Activated naive CD4-positive, alpha-beta T cell treated with anti-CD3 and anti-CD28 coated beads, Interleukin-2, amount 50 U/mL, for 72 hours (primary cell): ENCODE results near the gene GINM1. TPM values are rescaled to one million over a fixed set of nuclear protein-coding genes. Genes with fewer than 3 reads are reported as not detected.

Experiments used
- ATAC-seq, 2 donors: fragments of 150-1000 bp; cut with Tn5 transposase; 2 replicates each; pipeline ENCODE4 v1.10.0; 2021; ENCODE audit warnings: mild to moderate bottlenecking in 2 of 2, moderate library complexity in 2 of 2
- DNase-seq, 2 donors: peaks; one replicate each; pipeline ENCODE4 v3.0.0; 2021 to 2022; ENCODE audit warnings: low spot score in 2 of 2
- H3K27ac Mint-ChIP-seq, 2 donors: one replicate each; pipeline ENCODE4 v1.8.0; 2022; ENCODE audit warnings: mild to moderate bottlenecking in 2 of 2, mixed read lengths in 2 of 2
- H3K36me3 Mint-ChIP-seq, 2 donors: one replicate each; pipeline ENCODE4 v1.8.0; 2022; ENCODE audit warnings: mixed read lengths in 2 of 2
- H3K9me3 Mint-ChIP-seq, 2 donors: one replicate each; pipeline ENCODE4 v1.8.0; 2022; ENCODE audit warnings: mixed read lengths in 2 of 2
- total RNA-seq, 2 donors: library from RNA; stranded (reverse); gene quantifications; one replicate each; pipeline ENCODE4 v1.2.3, GENCODE V29; 2022

Gene GINM1
- total RNA-seq, 2 donors from 2014 or later, result 15.0 to 25.2 TPM

DNA sequence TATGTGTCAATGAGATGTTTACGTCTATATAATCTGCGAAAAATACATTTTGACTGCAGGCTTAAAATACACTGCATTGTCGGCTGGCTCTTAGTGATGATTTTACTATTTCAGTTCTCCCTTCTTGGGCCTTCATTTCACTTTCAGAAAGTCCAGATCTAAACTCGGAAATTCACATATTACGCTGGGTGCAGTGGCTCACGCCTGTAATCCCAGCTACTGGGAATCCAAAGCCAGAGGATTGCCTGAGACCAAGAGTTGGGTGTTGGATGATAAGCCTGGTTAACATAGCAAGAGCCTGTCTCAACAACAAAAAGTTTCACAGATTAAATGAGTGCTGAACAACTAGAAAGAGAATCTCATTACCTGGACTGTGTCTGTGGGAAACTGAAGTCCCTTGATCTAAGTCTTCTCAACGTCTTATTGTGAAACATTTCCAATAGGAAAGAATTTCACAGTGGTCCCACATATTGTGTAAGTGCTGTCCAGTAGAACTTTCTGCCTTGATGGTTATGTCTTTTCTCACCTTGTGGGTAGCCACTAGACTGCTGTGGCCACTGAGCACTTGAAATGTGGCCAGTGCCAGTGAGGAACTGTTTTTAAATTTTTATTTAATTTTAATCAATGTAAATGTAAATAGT is 1.9 kb downstream of the GINM1 start:
- ATAC-seq (no peak), DNase-seq (no peak)
- Mint-ChIP-seq H3K27ac (no peak overlapping the region), H3K9me3 (no peaks in the 10 kb centered on the region), H3K36me3 (peaks cover 0 to 7% of the 10 kb centered on the region in 2 donors)

DNA sequence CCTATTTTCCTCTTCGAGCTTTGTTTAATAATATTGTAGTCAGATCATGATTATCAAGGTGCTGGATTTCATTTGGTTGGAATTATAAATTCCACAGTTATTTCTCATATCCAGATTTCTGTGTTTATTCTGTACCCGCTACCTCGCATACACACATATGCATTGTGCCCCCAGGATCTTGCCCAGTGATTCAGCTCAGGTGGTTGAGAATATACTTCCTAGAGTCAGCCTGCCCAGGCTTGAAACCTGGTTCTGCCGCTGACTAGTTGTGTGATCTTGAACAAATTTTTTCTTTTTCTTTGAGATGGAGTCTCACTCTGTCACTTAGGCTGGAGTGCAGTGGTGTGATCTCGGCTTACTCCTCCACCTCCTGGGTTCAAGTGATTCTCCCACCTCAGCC is 14.7 kb downstream of the GINM1 start:
- Mint-ChIP-seq H3K27ac (no peak overlapping the region), H3K9me3 (no peaks in the 10 kb centered on the region), H3K36me3 (no peaks in the 10 kb centered on the region)
- DNase-seq, result no peak
- ATAC-seq, result no peak

DNA sequence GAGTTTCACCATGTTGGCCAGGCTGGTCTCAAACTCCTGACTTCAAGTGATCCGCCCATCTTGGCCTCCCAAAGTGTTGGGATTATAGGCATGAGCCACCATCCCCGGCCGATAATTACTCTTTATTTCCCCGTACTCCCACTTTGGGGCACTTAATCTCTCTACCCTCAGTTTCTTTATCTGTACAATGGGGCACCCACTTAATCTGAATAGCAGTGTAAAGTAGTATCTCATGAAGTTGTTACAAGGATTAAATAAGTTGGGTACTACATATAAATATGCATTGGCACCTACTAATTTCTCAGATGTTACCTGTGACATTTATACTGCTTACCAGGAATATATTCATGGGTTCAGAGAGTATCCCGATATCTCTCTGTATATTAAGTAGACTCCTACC is 15.2 kb downstream of the GINM1 start:
- no peaks in the 10 kb centered on the region for H3K36me3 Mint-ChIP-seq
- H3K27ac Mint-ChIP-seq, result peak overlapping the region in 1 of 2 donors; percentile 15
- DNase-seq, result no peak
- ATAC-seq, result no peak
- no peaks in the 10 kb centered on the region for H3K9me3 Mint-ChIP-seq

DNA sequence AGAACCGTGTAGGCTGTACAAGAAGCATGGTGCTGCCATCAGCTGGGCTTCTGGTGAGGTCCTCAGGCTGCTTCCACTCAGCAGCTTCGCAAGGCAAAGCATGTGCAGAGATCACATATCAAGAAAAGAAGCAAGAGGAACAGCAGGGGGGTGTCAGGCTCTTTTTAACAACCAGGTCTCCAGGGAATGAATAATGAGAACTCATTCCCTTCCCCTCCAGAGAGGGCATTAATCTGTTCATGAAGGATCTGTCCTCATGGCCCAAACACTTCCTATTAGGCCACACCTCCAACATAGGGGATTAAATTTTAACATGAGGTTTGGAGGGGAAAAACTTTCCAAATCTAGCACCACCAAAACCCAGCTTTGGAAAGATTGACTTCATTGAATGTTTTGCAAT is 20.0 kb downstream of the GINM1 start:
- ATAC-seq (no peak), DNase-seq (no peak)
- H3K9me3 Mint-ChIP-seq, result no peaks in the 10 kb centered on the region
- no peaks in the 10 kb centered on the region for H3K36me3 Mint-ChIP-seq
- H3K27ac Mint-ChIP-seq, result peak overlapping the region in 1 of 2 donors; percentile 23

DNA sequence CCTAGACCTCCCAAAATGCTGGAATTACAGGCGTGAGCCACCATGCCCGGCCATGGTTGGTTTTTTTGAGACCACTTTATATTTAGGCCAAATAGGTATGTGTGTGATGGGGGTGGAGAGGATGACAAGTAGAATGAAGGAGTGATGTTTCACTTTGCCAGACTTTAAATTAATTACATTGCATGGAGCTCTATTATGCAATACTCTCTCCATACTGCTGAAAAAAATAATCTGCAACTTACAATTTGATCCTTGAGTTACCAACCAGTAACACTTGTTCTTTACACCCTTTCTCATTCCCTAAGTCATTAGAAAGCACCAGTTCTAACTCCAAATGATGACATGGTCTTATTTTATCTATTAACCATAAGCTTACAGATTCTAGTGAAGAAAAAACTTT is 26.8 kb downstream of the GINM1 start:
- ATAC-seq (no peak), DNase-seq (no peak)
- Mint-ChIP-seq H3K36me3 (peaks cover 0 to 6% of the 10 kb centered on the region in 2 donors), H3K9me3 (no peaks in the 10 kb centered on the region), H3K27ac (peak overlapping the region in 1 of 2 donors; percentile 60)

DNA sequence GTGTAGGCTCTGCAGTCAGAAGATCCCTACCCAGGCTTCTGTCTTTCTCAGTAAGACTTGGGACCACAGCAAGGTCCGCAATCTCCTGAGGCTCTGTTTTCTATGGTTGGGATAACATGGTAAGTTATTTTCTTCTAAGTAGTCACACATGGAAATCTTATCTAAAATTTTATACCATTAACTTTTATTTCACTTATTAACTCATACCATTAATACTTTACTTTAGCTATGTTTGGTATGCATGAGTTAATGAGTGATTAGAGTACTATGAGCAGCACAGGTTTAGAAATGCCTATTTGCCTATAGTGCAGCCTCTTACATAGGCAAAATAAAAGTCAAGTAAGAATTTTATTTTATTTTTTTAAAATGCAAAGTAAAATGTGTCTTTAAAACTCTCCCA is 27.2 kb downstream of the GINM1 start:
- DNase-seq (no peak), ATAC-seq (no peak)
- H3K36me3 Mint-ChIP-seq, result peaks cover 0 to 7% of the 10 kb centered on the region in 2 donors
- H3K9me3 Mint-ChIP-seq, result no peaks in the 10 kb centered on the region
- no peak overlapping the region for H3K27ac Mint-ChIP-seq

DNA sequence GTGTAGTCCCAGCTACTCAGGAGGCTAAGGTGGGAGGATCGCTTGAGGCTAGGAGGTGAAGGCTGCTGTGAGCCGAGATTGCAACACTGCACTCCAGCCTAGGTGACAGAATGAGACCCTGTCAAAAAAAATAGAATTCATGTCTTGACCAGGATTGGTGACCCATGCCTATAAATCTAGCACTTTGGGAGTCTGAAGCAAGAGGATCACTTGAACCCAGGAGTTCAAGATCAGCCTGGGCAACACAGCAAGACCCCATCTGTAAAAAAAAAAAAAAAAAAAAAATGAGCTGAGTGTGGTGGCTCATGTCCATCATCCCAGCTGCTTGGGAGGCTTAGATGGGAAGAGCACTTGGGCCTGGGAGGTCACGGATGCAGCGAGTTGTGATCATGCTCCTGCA is 34.3 kb downstream of the GINM1 start:
- no peak for ATAC-seq

DNA sequence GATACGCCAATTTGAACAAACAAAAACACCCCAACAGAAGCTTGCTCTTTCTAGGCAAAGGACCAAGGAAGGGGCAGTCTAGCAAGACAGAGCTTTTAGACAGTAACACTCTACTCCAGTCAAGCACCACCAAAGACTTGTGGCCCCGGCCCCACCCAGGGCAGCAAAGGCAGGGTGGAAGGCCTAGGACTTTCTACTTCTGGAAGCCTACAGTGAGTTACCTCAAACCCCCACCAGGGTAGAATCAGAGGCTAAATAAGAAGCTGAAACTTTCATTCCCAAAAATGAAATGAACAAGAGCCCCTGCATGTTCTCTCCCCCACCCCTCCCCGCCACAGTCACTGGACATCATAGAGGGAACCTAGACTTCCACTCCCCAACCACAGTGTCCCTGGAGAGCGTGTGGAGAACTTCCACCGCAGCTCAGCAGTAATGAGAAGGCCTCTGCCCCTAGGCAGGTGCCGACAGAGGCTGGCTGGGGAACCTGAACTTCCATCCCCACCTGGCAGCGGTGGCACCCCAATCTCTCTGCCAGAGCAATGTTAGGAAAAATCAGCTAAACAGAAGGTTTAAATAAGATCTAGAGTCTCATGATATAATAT is 42.3 kb downstream of the GINM1 start:
- H3K9me3 Mint-ChIP-seq, result no peaks in the 10 kb centered on the region
- ATAC-seq, result no peak
- peak overlapping the region in 1 of 2 donors; percentile 21 for H3K27ac Mint-ChIP-seq
- DNase-seq, result no peak
- peaks cover 5 to 10% of the 10 kb centered on the region in 2 donors for H3K36me3 Mint-ChIP-seq

More for the DNA sequence above, 34.3 kb downstream of the GINM1 start:
- Mint-ChIP-seq H3K36me3 (peaks cover 7 to 17% of the 10 kb centered on the region in 2 donors), H3K27ac (peak overlapping the region in 1 of 2 donors; percentile 18), H3K9me3 (no peaks in the 10 kb centered on the region)
- no peak for DNase-seq

DNA sequence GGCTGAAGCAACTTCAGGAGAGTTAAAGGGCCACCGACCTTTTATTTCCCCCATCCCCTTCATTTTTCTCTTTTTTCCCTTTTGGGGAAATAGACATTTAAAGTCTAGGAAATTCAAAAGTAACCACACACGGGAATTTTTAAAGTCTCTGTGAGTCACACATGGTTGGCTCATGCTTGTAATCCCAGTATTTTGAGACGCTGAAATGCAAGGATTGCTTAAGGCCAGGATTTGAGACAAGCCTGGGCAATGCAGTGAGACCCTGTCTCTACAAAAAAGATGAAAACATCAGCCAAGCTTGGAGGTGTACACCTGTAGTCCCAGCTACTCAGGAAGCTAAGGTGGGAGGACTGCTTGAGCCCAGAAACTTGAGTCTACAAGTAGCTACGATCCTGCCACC is 48.2 kb downstream of the GINM1 start:
- no peaks in the 10 kb centered on the region for H3K9me3 Mint-ChIP-seq
- DNase-seq (no peak), ATAC-seq (no peak)
- H3K27ac Mint-ChIP-seq, result no peak overlapping the region
- H3K36me3 Mint-ChIP-seq, result peaks cover 0 to 21% of the 10 kb centered on the region in 2 donors

DNA sequence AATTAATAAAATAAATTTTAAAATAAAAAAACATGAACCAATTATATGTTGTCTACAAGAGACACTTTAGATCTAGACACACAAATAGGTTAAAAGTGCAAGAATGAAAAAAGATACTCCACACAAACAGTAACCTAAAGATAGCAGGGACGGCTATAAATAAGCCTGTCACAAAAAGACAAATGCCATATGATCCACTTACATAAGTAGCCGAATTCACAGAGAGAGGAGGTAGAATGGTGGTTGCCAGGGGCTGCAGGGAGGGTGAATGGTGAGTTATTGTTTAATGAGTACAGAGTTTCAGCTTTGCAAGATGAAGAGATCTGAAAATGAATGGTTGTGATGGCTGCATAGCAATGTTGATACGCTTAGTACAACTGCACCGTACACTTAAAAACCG is 49.6 kb downstream of the GINM1 start:
- no peak for DNase-seq
- Mint-ChIP-seq H3K36me3 (peaks cover 0 to 21% of the 10 kb centered on the region in 2 donors), H3K27ac (no peak overlapping the region), H3K9me3 (no peaks in the 10 kb centered on the region)
- ATAC-seq, result no peak

DNA sequence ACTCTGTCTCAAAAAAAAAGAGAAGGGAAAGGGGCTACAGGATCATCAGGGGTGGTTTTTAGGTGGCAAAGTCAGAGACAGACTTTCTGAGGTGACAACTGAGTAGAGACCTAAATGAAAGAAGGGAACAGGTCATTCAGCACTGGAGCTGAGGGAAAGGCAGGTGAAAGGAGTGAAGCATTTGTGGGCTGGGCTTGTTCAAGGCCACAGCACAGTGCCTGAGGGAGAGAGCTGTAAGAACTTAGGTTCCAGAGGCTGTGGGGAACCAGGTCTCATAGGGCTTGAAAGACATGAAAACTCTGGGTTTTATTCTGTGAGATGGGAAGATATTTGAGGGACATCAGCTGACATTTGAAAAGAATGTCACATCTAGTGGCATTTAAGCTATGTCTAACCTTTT is 61.5 kb downstream of the GINM1 start:
- Mint-ChIP-seq H3K27ac (no peak overlapping the region), H3K36me3 (peaks cover 5 to 11% of the 10 kb centered on the region in 2 donors), H3K9me3 (no peaks in the 10 kb centered on the region)
- ATAC-seq (no peak), DNase-seq (no peak)

DNA sequence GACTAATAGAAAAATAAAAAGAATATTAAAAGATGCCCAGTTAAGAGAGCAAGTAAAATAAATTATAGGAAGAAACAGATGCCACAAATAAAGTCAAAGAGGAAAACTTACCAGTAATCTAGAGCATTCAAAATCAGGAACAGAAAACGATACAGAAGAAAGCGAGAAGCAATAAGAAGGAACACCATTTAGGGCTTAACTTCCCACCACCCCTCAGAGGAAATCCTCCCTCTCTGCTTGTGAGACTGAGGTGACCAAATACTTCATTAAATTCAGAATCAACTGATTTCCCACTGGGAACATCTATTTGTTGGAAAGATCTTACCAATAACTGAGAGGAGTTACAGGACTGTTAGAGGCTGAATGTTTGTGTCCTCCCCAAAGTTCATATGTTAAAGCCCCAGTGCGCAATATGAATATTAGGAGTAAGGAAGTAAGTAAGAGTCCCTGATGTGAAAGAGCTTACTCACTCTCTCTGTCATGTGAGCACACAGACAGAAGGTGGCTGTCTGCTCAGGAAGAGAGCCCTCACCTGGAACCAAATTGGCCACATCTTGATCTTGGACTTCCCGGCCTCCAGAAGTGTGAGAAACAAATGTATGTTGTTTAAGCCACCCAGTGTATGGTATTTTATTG is 62.8 kb downstream of the GINM1 start:
- no peak for DNase-seq
- peak; percentile 48 to 61 for ATAC-seq
- Mint-ChIP-seq H3K9me3 (no peaks in the 10 kb centered on the region), H3K27ac (peak overlapping the region; percentile 52 to 71), H3K36me3 (peaks cover 5% of the 10 kb centered on the region in 2 donors)

DNA sequence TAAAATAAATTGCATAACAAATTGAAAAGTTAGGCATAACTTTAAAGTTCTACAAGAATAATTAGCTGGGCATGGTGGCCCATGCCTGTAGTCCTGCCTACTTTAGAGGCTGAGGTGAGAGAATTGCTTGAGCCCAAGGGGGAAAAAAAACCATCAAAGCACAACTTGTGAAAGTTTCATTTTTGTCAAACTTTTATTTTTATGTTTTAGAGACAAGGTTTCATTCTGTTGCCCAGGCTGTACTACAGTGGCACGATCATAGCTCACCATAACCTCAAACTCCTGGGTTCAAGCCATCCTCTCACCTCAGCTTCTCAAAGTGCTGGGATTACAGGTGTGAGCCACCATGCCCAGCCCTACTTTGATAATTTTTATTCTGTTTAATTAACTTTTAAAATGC is 68.1 kb downstream of the GINM1 start:
- ATAC-seq (no peak), DNase-seq (no peak)
- H3K9me3 Mint-ChIP-seq, result no peaks in the 10 kb centered on the region
- peaks cover 2 to 12% of the 10 kb centered on the region in 2 donors for H3K36me3 Mint-ChIP-seq
- H3K27ac Mint-ChIP-seq, result no peak overlapping the region

DNA sequence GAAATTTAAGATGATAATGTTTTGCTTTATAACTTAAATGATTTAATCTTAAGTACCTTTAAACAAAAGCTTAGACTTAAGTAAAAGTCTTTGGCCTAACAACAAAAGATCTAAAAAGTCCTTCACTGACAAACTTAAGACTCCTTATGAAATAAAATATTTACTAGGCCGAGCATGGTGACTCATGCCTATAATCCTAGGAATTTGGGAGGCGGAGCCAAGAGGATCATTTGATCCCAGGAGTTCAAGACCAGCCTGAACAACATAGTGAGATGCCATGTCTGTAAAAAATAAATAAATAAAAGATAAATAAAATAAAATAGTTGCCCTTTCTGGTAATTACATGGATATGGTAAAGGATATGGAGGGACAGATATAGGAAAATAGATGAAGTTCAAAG is 69.9 kb downstream of the GINM1 start:
- H3K27ac Mint-ChIP-seq, result no peak overlapping the region
- peaks cover 0 to 12% of the 10 kb centered on the region in 2 donors for H3K36me3 Mint-ChIP-seq
- no peaks in the 10 kb centered on the region for H3K9me3 Mint-ChIP-seq
- ATAC-seq (no peak), DNase-seq (no peak)
